IPS-NIHi11 (cell line): ENCODE results near the gene SMIM41.

ENCODE experiments used
- DNase-seq: peaks from one replicate; pipeline ENCODE4 v3.0.0; 2012; ENCODE audit warnings: mixed read lengths, low spot score

SMIM41 gene

GRCh38 chr12:52122540-52122871 lies 43.0 kb downstream of the SMIM41 start:
- DNase-seq, result no peak

DNA sequence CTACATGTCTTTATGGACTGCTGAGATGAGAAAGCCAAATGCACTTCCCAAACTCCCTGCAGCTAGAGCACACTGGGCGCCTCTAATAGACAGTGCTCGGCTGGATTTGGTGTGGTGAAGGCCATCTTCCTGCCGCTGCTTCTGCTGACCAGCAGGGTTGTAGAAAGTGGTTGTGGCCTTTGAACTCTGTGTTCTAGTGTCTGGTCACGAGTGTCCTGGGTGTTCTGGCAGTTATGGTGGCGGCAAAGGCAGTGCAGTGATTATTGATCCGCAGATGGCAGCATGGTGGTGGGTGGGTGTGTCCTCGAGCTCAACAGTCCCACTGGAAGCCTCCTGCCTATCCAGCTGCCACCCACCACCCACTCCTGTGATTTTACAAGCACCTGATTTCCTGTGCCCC lies 43.4 kb downstream of the SMIM41 start:
- no peak for DNase-seq

GRCh38 chr12:52123487-52124186 lies 44.1 kb downstream of the SMIM41 start:
- DNase-seq, result peak; percentile 29

GRCh38 chr12:52125476-52125900 lies 46.0 kb downstream of the SMIM41 start:
- peak; percentile 81 for DNase-seq

- DNase-seq, result peak; percentile 14
Observed at GRCh38 chr12:52126050-52126604, 46.6 kb downstream of the SMIM41 start.

GRCh38 chr12:52126605-52127578 lies 47.4 kb downstream of the SMIM41 start:
- DNase-seq, result peak; percentile 26

DNA sequence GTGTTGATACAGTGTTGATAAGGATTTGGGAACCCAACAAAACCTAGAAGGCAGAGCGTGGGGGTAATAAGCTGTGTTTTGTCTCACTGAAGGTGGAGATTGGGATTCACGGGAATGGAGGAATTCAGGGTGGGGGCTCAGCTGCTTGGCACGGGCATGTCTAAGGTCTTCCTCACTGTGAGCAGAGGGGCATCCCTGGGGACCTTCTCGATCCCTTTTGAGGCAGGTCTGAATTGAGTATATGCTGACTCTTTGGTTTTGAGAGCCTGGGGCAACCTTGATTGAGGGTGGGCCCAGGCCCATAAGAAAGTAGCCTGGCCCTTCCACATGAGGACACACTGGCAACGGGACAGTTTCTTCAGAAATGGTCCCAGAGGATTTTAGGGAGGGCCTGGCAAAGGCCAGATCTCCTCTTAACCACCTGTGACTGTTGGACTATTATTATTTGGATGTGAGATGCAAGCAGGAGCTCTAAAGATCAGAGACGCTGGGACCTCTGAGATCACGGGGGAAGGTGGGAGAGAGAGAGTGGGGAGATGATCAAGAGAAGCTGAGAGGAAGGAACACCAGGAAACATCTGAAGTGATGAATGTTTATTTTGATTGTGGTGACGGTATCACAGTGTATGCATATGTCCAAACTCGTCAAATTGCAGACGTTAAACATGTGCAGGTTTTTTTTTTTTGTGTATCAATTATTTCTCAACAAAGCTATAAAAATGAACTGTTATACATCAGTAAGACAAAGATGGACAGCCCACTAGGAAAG lies 48.4 kb downstream of the SMIM41 start:
- no peak for DNase-seq

DNA sequence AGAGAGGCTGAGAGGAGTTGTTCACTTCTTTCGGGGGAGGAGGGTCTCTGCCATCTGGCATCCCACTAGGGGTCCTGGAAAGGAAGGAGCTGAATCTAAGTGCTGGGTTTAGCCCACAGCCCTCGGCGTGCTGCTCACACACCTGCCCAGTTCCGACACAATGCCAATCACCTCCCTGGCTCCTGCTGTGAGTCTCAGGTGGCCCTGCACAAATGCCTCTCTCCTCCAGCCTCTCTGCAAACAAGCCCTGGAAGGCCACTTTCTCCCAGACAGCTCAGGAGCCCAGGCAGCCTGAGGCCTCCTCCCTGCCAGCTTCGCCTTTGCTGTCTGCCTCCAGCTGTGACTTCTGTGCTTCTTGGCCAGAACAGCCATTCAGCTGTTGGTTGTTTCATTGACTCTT lies 51.2 kb downstream of the SMIM41 start:
- DNase-seq, result peak; percentile 65

- DNase-seq, result peak; percentile 1
Observed at GRCh38 chr12:52132754-52133161, 53.3 kb downstream of the SMIM41 start.

- DNase-seq, result no peak
Observed at GRCh38 chr12:52137746-52138145, 58.2 kb downstream of the SMIM41 start.

- no peak for DNase-seq
Observed at GRCh38 chr12:52139147-52139546, 59.6 kb downstream of the SMIM41 start.

GRCh38 chr12:52139579-52140062 lies 60.1 kb downstream of the SMIM41 start:
- DNase-seq, result peak; percentile 94

GRCh38 chr12:52141306-52141705 lies 61.8 kb downstream of the SMIM41 start:
- no peak for DNase-seq

- no peak for DNase-seq
Observed at GRCh38 chr12:52141875-52142274, 62.4 kb downstream of the SMIM41 start.

GRCh38 chr12:52142431-52142830 lies 62.9 kb downstream of the SMIM41 start:
- DNase-seq, result no peak

DNA sequence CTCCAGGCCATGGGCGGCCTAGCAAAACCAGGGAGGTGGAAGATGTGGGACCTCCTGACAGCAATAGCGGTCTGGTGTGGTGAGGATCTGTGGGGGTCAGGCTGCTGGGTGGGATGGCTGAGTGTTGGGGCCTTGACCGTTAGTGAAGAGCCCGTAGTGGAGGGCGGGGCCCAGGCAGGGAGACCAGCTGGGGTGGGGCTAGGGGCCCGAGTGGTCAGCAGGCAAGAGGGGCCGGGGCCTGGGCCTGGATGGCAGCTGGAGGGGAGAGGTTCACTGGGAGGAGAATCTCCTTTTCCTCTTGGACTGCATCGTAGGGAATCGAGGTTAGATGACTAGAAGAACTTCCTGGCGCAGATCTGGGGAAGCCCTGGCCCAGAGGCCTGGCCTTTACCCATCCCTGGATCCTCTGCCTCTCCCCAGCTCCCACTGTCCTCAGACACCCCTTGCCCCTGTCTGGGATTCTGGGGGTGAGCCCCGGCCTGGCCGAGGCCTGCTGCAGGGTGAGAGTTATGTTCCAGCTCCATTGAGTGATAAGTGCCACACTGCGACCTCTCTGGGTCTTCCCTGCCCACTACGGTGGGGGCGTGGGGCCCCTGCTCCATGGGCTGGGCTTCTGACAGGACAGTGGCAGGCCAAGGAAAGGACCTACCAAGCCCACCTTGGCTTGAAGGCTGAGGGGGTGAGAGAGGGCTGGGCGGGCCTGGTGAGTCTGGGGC lies 65.2 kb downstream of the SMIM41 start:
- no peak for DNase-seq

DNA sequence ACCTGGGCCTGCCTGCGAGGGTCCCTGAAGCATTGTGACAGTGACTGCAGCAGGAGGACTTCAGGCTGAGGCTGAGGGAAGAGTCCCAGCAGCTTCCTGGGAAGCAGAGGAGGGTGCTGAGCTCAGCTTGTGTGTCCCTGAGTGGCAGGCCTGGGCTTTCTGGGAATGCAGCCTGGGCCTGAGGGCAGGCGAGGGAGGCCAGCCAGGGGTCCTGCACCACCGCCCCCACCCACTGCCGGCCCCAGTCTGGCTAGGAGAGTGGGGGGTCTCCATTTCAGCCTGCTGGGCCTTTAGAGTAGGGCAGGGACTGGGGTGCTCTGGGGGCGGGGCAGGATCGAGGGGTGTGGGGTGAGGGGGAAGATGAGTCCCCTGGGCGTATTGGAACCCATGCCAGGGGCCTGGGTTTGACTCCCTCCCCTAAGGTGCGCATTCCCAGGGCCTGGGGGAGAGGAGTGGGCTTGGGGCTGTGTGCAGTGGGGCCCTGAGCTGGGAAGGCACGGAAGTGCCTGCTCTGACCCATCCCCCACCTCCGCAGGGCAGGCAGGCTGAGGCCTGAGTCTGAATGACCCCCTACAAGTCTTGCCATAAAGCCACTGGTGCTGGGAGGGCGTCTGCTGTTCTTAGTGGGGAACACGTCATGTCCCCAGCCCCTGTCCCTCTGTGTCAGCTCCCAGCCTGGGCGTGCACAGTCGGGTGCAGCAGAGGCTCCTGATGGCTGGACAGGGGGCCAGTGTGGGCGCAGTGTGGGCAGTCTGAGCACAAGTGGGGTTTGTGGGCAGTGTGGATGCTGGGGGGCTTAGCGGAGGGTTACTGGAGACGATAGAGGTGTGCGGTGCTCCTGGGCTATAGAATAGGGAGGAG lies 66.0 kb downstream of the SMIM41 start:
- DNase-seq, result no peak

GRCh38 chr12:52146089-52146821 lies 66.8 kb downstream of the SMIM41 start:
- no peak for DNase-seq

DNA sequence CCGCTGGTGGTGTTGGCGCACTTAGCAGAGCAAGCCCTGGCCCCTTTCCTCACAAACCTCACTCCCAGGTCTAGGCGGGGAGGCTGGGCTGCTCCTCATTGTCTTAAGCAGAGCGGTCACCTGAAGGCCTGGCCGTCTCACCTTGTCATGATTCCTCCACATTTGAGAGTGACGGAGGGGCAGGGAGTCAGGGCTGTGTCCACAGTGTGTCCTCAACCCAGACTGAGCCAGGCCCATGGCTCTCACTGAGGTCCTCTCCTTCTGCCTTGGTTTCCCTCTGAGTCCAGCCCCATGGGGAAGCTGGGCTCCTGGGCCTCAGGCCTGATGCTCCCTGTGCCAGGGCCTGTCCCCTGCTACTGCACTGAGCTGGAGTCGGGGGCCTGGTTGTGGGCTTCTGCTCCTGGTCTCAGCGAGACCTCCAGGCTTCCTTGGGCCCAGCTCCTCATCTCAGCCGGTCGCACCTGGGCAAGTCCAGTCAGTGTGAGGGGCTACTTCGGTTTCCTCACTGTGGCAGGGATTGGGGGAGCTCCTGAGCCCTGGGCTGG lies 67.4 kb downstream of the SMIM41 start:
- DNase-seq, result no peak
